Glomerular endothelial cell (primary cell): Measurements from ENCODE around the gene NEFH. TPM values are rescaled to one million over a fixed set of nuclear protein-coding genes. Genes with fewer than 3 reads are reported as not detected.
A peak's percentile ranks its signal among the peaks of the same experiment; 100 is the strongest.
"Not testable (repeated sequence)": the region's sequence is repeated elsewhere in the genome, so short reads cannot be mapped to it uniquely, and the experiment has no call there.

ENCODE experiments used
- DNase-seq: peaks from one replicate; pipeline ENCODE4 v3.0.0-alpha.2; 2011; ENCODE audit warnings: low read depth, low spot score; ENCODE audit errors: extremely low read depth
- total RNA-seq: library from RNA; depleted of rRNA; stranded (reverse); fragments of >200 nt; gene quantifications from 2 replicates; pipeline ENCODE4 v1.2.3, GENCODE V29; 2015

The NEFH gene
- total RNA-seq, 1 donor from 2014 or later: 1.8 TPM

DNA sequence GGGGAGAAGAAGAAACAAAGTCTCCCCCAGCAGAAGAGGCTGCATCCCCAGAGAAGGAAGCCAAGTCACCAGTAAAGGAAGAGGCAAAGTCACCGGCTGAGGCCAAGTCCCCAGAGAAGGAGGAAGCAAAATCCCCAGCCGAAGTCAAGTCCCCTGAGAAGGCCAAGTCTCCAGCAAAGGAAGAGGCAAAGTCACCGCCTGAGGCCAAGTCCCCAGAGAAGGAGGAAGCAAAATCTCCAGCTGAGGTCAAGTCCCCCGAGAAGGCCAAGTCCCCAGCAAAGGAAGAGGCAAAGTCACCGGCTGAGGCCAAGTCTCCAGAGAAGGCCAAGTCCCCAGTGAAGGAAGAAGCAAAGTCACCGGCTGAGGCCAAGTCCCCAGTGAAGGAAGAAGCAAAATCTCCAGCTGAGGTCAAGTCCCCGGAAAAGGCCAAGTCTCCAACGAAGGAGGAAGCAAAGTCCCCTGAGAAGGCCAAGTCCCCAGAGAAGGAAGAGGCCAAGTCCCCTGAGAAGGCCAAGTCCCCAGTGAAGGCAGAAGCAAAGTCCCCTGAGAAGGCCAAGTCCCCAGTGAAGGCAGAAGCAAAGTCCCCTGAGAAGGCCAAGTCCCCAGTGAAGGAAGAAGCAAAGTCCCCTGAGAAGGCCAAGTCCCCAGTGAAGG is 9.2 kb downstream of the NEFH start:
- not testable (repeated sequence) for DNase-seq

GRCh38 chr22:29491012-29491411 is 11.0 kb downstream of the NEFH start:
- DNase-seq: no peak

DNA sequence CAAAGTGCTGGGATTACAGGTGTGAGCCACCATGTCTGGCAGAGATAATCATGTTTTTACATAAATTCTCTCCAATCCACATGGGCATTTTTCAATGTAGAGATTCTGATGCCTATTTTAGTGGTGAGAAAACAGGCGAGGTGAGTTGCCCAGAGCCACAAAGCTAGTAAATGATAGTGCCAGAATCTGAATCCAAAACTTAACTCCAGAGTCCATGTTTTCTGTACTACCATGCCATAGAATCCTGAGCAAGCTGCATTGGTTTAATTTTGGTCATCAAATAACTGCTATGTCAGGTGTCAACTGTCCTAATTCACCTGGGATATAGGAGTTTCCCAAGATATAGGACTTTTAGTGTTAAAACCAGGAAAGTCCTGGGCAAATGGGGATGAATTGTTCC is 13.6 kb downstream of the NEFH start:
- DNase-seq: no peak

GRCh38 chr22:29499852-29500251 is 19.8 kb downstream of the NEFH start:
- DNase-seq: no peak

DNA sequence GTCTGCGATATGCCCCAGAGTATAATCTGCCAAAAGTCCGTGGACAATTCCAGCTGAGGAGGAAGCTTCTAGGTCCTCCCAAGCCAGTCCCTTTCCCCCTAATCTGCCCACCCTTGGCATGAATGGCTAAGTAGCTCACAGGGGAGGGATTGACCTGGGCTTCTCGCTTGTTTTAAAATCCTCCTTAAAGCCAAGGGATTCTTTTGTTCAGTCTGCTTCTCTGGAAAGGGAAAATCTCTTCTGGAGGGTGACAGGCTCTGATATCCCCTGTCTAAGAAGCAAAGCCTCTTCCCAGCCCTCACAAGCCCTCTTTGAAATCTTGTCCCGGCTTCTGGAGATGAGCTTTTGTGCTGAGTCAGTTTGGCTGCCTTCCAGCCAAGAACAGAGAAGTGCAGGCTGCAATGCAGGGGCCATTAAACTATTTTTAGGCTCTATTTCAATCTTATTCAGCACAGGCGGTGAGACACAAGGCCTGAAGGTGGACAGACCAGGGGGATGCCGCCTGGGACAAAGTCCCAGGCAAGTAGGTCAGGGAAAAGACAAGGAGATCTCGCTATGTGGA is 23.9 kb downstream of the NEFH start:
- no peak for DNase-seq

DNA sequence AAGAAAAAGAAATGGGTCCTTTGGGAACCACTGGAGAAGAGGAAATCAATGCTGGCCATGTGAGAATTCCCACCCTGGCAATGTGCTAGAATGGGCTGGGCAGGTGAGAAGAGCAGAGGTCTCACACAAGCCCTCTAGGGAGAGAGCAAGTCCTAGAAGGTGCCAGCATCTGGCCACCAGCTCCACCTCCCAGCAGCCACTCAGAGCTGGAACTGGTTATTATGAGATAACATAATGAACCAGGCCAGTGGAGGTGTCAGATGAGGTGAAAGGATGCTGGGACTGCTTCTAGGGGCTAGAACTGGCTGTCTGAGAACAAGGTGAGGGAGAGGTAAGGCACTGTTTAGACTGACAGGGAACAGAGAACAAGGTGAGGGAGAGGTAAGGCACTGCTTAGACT is 29.3 kb downstream of the NEFH start:
- DNase-seq: no peak

GRCh38 chr22:29509815-29510214 is 29.8 kb downstream of the NEFH start:
- no peak for DNase-seq

DNA sequence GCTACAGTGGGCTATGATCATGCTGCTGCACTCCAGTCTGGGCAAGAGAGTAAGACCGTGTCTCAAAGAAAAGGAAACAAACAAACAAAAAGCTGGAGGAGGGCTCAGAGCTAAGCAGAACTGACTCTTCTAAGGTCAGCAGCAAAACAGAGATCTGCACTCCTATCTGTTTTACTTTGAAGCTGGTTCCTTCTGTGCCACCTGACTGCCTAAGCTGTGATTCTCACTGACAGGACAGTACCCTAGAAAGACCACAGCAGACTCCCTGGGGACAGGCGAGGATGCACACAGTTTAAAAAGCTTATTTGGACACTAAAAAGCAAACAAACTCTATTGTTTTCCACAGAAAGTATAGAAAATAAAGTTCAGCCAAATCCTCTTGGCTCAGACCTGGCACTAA is 30.5 kb downstream of the NEFH start:
- DNase-seq: no peak

DNA sequence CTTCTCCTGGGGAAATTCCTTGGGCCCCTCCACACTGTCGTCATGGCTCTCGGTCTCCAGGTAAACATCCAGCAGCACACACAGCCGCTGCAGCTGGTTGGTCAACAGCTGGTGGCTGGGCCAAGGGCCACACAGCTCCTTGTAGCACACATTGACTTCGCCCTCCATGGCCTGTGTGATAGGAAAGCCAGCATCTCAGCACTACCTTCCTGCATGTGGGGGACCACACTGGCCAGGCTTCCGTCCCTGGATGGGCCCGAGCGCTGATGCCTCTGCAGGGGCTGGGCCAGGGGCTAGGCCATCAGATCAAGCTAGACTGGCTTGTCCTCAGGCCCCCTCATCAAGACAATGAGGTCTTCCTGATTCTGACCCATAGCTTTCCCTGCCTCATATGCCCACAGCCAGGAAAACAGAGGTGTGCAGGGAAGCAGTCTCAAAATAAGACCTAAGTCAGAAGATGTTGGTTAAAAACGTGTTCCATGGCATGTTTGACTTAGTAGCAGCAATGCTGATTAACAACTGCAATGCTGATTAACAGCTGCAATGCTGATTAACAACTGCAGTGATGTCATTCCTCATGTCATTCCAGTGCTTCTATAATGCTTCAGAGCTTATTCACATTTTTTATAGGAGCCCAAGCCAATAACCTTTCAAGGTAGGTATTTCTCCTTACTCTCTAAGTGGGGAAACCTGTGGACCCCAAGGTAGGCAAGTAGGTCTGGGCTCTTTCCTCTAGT is 31.3 kb downstream of the NEFH start:
- DNase-seq: no peak

DNA sequence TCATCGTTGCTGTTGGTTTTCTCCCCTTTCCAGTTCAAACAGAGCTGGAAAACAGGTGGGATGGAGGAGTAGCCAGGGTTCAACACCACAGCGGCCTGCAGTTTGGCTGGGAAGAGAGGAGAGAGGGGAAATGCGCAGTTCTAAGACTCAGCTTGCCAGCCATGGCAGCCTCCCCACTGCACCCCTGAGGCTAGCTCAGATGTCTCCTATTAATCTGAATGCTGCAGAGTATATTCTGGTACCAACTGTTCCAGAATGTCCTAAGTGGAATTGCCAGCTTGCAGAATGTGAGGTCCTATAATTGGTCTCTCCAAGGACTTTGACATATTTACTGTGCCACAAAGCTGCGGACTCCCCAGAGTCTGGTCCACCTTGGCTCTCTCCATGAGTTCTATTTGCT is 32.0 kb downstream of the NEFH start:
- no peak for DNase-seq

GRCh38 chr22:29517215-29517908 is 37.3 kb downstream of the NEFH start:
- DNase-seq: no peak

- DNase-seq: no peak
Measured at GRCh38 chr22:29518427-29518826, 38.4 kb downstream of the NEFH start.

- DNase-seq: no peak
Measured at GRCh38 chr22:29519996-29520395, 40.0 kb downstream of the NEFH start.

DNA sequence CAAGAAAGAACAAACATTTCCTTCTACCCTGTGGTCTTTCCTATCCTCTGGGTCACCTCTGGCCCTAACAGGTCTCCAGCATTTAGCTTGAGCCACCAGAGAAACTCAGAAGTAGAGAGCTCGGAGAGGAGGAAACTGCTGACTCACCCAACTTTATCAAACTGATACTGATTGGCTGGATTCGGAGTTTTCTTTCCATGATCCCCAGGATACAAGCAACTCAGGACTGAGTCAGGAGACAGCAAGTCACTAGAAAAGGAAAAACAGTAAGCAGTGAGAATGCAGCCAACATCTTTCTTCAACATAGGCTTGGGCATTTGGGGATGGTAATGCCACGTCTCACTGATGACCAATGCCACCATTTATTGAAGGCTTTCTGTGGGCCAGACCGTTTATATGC is 40.8 kb downstream of the NEFH start:
- peak; percentile 85 for DNase-seq

DNA sequence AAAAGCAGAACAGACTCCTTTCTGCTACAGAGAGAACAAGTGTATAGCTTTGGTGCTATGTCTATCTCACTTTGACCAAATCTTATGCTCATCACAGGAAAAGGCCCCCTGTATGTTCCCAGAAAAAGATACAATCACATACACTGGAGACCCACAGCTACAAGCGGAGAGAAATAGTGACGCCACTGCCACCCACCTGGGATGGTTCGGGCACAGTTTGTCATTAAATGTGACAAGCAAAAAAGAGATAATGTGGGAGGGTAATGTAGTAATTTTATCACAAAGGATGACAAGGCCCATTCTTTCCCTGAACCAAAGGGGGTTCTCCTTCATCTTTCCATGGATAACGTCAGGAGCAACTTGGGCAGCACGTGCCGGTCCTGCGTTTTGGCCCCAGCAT is 41.5 kb downstream of the NEFH start:
- no peak for DNase-seq

- no peak for DNase-seq
Measured at GRCh38 chr22:29523761-29524160, 43.7 kb downstream of the NEFH start.

DNA sequence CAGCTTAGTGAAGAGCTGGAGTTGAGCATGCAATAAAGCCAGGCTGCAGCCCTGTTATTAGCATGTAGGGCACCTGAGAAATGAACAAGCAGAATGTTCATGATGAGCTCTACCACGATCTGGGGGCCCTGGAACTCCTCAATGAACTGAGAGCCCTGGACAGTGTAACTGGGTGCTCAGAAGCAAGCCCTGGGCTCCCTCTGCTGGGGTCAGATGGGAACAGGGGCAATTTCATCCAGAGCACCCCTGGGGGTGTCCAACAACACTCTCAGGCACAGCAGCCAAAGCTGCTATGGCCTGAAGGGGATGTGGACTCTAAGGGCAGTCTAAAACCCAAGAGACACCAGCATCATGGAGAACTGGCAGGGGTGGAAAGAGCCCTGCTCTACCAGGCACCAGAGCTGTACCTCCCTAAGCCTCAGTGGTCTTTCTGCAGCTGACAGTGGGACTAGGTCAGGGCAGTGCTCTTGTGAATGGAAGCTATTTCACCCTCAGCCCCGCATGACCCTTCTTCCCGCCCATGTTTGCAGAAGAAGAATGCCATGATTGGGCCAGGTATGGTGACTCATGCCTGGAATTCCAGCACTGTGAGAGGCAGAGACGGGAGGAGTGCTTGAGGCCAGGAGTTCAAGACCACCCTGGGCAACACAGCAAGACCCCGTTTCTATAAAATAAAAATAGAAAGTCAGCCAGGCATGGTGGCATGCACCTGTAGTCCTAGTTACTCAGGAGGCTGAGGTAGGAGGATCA is 44.6 kb downstream of the NEFH start:
- no peak for DNase-seq

DNA sequence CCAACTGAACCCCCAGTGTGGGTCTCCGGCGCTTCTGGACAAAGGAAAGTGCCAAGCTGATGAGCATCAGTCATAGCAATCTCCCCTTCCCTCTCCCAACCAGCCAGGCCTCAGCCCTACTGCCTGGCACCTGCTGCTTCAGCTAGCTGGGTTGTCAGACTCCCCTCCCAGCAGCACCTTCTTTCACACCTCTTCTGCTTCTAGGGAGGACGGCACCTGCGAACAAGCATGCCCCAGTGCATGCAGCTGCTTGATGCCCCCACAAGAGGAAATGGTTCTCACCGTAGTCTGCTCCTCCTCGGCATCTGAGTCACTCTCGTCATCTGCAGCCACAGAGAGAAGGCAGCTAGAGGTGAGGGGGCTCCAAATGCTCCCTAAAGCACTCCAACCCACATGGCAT is 48.1 kb downstream of the NEFH start:
- no peak for DNase-seq

DNA sequence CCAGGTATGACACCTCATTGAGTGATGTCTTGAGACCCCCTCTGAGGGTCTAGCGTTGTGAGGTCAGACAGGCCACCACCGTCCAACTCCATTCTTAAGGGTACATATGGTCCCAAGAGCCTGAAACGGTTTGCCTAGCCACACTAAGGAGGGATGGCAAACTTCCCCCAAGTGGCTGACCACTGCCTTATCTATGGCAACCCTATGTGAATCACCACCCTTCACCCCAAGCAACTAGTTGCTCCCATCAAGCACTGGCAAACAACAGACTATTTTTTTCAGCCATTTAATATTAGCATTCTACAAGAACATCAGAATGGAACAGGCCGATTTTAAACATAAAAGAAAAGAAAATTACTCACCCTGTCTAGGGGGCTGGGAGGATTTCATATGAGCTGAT is 50.7 kb downstream of the NEFH start:
- no peak for DNase-seq

DNA sequence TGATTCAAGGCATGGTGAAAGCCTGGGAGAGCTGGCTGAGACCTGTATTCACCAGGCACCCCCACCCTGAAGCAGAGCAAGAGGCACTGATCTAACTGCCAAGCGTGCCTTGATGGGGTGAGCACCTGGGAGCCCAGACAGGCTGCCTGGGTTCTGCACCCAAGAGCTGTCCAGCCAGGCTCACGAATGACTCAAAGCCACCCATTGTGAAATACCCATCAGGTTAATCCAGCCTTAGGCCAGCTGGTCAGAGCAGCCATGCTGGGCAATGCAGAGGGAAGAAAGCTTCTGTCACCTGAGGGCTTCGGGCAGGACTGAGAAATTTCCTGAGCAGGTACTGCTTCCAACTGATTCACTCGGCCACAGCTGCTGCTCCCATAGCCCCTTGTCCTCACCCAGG is 51.4 kb downstream of the NEFH start:
- no peak for DNase-seq

DNA sequence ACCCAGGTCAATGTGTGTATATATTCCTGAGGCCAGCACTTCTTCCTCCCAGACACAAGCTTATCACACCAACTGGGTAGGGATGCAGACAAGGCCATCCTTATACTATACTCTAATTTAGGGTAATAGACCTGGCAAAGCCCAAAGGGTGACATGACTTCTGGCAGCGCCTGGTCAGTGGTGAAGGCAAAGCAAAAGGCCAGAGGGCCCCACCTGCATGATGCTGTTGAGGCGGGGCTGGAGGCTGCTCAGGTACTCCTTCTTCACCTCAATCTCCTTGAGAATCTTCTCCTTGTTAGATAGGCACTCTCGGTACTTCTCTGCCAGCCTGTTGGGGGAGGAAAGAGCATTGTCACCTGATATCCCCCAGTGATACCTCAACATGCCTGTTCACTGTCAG is 56.4 kb downstream of the NEFH start:
- no peak for DNase-seq
